COR-L47 (cell line): Measurements from ENCODE around the gene CLDN20.

Experiments used
- DNase-seq: peaks from one replicate; lab custom pipeline; 2025; lab: John Stamatoyannopoulos, UW

CLDN20 gene

DNA sequence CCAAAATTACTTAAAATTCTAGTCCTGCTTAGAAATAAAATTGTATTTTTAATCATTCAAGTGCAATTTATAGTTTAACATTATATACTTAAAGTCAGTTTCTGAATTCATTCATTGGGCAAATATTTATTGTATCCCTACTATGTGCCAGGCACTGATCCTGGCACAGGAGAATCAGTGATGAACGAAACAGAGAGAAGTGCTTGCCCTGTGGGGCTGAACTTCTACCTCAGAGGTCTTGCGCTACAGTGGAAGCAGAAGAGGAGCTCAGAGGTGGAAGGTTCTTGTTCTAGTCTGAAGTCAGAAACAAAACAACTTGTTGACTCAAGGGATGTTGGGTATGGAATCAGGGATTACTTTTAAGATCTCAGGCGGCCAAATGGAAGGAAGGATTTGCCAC is 6.0 kb downstream of the CLDN20 start:
- DNase-seq: no peak

DNA sequence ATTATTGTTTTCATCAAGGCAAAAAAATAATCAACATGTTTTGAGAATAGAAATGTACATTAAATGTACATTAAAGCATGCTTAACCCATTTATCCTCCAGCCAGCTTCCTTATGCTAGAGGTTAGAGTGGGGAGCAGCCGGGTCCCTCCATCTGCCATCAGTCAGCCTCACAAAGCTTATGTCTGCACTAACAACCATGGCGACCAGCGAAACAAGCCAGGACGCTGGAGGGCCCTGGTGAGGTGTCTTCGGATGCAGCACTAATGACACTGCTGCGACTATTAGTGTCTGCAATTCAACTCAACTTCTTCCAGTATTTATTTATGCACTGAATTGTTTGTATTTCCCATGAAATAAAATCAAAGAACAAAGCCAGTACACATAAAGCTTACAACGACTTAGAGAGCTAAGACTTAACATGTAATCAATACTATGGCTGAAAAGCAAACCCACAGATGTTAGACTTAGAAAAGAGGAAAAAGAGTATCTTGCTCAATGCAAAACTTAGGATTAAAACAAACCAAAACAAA is 6.8 kb downstream of the CLDN20 start:
- DNase-seq: no peak

DNA sequence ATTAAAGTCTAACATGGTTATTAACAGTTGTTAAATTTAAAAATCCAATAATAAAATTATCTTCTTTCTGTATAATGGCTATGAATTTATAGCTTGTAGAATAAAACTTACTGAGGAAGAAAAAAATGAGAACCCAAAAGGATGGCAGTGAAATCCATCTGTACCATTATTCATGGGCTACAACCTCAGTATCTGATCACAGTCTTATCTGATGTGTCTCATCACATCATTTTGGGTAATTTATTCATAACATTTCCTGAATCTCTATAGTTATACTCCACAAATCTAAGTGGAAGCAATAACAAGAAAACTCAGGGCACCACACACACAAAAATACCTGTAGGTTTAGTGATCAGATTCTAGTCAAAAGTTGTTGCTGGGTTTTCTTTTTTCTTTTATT is 7.3 kb downstream of the CLDN20 start:
- DNase-seq: no peak

DNA sequence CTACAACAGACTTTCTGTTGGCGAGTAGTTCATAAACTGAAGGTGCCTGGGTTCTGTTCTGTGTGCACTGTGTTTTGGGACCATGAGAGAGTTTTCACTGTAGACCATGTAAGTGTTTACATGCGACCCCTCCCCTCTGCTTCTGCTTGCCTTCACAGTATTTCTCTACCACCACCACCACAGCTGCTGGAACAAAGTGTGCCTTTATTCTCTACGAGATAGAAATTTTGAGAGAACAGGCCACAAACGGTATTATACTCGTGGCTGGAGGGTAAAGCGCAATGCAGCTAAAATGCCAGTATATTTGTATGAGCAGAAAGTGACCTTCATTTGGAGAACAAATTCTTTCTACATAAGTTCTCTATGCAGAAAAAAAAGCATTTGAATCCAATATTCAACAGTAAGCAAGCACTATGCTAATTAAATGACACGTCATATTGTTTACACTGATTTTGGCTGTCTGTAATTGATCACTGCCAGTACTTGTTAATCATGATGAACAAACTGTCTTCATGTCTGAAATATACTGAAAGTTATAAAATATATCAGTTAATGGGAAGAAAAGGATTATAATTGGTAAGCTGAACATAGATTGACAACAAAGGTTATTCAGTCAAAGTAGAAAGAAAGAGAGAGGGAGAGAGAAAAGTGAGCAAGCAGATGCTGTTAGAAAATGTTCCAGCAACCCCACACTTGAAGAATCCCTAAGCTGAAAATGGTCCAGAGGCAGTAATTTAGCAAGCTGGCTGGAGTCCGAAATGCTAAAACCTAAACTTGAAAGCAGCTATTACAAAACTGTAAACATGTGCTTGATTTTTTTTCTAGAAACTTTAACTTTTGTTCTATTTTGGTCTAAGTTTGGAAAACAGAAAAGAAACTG is 8.8 kb downstream of the CLDN20 start:
- no peak for DNase-seq

DNA sequence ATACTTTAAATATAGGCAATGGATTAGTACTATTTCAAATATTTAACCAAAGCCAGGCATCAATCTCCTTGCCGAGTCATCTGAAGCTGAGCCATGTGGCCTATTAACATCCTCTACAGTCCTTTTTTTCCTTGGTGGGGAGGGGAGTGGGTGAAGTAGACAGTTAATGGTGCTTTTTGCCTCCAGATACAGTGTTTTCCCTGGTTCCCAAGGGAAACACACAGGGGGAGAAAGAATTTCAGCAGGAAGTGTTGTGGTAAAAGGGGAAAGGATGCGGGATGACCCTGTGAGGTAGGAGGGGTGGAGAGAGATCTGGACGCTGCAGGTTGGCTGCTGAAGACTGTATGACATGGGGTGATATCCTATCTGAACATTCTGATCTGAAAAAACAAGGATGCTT is 9.6 kb downstream of the CLDN20 start:
- no peak for DNase-seq

DNA sequence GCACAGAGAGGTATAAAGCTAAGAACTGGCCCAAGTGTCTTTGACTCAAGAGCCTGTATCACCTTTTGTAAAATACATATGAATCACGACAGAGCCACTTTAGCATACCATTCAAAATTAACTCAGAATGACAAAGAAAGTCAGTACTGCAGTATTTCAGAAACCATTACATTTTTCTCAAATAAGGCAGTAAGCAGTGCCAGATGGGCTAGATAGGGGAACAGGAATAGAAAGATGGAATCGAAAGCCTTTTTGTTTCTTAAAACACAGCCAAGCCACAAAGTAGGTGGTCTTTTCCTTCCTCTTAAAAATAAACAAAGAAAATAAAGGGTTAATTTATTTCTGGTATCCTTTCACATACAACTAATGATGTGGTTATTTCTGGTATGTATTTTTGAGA is 10.3 kb downstream of the CLDN20 start:
- DNase-seq: no peak

DNA sequence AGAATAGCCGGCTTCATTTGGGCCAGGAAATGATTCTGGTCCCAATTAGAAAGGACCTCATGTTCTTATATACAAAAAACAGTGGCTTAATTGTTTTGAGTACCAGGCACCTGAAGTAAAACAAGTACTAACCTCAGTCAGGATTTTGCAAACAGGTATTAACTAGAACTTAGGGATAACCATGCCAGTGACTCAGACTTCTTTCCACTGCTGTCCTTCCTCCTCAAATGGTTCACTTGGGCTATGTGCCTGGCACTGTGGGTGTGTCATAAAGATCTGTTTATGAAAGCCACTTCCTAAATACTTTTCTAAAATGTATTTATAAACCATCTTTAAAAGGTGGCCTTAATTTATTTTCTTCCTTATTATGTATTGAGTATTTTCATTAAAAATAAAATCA is 10.7 kb downstream of the CLDN20 start:
- DNase-seq: no peak

DNA sequence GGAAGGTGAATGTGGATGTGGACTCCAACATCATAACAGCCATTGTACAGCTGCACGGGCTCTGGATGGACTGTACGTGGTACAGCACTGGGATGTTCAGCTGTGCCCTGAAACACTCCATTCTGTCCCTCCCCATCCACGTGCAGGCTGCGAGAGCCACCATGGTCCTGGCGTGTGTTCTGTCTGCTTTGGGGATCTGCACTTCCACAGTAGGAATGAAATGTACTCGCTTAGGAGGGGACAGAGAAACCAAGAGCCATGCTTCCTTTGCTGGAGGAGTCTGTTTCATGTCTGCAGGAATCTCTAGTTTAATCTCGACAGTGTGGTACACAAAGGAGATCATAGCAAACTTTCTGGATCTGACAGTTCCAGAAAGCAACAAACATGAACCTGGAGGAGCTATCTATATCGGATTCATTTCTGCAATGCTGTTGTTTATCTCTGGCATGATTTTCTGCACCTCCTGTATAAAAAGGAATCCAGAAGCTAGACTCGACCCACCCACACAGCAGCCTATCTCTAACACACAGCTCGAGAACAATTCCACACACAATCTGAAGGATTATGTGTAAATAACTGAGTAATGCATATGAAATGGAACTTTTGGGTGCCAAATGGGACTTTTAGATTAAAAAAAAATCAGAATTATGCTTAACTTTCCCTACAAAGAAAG is 12.1 kb downstream of the CLDN20 start:
- DNase-seq: no peak

DNA sequence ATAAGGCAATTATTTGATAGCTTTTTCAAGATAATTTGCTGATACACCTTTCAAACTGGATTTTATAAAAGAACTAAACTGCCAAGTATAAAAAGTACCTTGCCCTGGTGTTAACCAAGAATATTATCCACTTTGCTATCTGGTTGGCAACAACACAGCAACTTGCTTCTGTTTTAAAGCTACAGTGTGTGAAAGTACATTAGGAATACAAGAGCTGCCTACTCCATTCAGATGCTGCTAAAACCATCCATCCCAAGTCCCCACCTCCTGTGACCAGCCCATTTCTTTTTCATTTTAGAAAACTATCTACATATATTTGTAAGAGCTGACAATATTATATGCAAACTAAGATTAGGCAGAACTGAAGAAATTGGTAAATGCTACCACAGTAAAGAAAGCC is 12.8 kb downstream of the CLDN20 start:
- DNase-seq: no peak

DNA sequence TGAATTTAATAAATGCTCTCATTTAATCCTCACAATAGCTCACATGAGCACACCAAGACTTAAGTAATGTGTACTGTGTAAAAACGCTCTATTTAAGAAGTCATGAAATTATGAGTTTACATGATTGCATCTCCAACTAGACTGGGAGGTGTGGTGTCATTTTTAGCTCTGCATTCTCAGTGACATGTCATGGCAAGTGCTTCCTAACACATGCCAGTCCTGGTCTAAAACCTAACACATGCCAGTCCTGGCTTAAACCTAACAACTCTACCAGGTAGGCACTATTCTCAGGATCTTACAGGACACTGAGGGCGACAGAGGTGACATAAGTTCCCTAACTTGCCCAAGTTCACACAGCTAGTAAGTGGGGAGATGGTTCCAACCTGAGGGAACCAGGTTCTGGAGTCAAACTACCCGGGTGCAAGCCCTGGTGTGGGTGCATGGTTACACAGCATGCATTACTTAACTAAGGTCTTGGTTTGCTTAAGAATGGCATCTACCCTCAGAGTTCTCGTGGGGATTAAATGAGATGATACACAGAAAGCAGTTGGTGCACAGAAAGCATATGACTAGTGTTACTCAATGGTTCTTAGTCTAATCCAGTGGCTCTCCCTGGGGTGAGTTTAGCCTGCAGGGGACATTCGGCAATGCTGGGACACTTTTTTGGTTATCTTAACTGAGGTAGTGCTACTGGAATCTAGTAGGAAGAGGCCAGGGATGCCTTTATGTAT is 14.7 kb downstream of the CLDN20 start:
- DNase-seq: no peak

DNA sequence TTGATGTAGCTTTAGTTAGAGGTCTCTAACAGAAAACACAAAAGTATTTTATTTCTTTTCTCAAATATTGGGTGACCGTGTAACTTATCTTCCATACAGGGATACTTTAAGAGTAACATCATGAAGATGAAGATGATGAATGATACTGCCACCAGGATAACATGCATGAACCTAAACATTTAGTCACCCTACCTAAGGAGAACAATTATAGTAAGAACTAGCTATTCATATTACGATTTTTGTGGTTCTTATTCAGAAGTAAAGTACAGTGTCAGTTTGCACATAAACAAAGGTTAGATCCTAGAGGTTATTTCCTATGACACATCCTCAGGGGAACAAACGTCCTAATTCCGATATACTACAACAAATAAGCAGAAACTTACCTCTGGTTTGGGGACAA is 21.0 kb downstream of the CLDN20 start:
- DNase-seq: no peak

DNA sequence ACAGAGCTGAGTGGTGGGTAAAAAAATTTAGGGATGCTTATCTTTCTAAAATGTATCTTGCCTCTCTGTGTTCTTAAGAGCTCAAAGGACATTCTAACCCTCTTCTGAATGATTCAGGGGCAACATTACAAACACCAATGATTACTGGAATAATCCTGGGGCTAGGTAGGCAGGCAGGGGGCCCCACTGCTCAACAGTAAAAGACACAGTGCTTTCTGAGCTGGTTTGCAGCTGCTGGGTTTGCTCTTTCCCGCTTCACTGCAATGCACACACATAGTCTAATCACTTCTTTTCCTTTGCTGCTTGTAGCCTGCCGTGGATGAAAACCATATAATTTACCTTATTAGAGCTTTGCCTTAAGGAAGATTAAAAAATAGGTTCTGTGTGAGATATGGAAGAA is 23.9 kb downstream of the CLDN20 start:
- DNase-seq: no peak

DNA sequence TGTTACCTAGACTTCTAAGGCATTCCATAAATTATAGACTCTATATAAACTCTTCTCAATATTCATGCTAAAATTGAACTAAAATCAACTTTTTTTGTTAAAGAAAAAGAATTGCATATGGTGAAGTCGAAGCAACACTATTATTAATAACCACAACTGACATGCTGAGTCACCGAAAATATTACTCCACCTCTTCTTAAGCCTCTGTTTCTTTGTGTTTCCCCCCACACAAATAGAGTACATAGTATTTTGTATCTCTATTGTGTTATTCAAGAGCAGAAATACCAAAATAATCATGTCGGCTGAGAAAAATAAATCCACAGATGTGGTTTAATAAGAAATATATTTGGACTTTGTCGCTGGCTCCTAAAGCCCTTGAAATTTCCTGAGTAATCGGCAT is 26.7 kb downstream of the CLDN20 start:
- no peak for DNase-seq

DNA sequence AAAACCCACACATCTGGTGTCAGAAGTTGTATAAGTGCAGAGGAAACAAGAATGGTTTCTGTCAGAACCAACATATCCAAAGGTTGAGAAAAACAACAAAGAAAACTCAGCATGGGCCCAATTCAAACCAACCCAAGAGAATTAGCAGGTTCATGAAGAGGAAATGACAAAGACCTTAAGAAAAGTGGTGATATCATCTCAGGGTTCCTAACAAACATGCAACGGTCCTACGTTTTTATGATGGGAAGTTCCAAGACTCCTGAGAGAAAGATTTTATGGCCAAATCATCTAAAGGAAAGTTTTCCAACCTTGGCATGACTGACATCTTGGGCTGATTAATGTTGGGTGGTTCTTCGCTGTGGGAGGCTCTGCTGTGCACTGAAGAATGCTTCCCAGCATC is 27.5 kb downstream of the CLDN20 start:
- no peak for DNase-seq

DNA sequence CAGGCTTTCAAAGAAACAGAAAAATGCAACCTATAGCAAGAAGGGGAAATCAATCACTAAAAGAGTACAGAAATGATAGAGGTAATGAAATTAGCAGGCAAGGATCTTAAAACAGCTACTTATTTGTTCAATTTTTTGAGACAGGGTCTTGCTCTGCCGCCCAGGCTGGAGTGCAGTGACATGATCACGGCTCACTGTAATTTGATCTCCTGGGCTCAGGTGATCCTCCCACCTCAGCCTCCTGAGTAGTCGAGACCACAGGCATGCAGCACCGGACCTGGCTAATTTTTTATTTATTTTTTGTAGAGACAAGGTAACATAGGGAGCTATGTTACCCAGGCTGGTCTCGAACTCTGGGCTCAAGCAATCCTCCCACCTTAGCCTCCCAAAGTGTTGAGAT is 28.9 kb downstream of the CLDN20 start:
- DNase-seq: no peak

DNA sequence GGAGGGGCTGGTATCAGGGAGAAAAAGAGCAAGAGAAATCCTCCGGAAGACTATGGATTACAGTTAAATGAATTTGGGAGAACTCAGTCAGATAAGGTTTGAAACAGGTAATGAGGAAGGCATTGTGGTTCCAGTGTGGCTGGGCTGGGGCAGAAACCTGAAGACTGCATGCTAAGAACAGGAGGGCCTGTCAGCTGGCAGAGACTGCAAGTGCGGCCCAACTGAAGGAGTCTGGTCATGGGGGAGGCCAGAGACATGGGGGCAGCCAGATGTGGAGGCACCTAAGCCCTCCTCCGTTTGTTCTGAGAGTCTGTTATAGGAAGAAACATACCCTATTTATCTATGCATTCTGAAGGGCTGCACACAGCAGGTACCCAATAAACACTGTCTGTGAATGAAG is 33.9 kb downstream of the CLDN20 start:
- DNase-seq: no peak

DNA sequence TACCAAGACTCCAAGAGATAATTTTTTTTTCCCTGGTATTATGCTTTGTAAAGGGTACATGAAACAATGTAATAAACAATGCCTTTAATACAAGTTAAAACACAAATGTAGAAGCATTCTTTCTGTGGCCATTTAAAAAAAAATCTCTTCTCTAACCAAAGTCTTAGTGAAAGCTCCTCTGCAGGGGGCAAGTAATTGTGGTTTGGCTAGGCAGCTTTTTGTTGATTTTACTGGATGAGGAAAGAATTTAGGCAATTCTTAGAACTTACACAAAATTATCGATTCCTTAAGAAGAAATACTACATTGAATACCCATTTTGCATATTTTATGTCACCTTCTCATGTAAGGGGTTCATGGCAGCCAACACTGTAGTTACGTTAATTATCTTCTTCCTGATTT is 38.1 kb downstream of the CLDN20 start:
- no peak for DNase-seq

DNA sequence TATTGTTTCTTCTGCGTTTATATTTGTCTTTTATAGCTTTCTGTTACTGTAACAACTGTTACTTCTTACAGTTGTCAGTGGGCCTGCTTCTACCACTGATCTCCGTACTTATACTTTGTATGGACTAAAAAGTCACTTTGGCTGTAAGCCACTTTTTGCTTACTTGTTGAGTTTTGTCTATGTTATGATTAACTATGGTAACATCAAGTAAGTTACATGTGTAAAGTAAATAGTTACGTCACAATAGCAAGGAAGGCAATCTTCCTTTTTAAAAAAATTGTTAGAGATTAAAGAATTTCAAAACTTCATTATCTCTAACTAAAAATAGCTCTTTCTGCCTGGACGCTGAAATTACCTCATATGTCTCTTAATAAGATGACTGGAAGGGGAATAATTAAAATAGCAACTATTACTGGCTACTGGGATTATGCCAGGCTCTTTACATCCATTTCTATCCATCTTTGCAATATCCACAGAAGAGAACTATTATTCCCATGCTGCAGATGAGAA is 39.6 kb downstream of the CLDN20 start:
- DNase-seq: no peak

DNA sequence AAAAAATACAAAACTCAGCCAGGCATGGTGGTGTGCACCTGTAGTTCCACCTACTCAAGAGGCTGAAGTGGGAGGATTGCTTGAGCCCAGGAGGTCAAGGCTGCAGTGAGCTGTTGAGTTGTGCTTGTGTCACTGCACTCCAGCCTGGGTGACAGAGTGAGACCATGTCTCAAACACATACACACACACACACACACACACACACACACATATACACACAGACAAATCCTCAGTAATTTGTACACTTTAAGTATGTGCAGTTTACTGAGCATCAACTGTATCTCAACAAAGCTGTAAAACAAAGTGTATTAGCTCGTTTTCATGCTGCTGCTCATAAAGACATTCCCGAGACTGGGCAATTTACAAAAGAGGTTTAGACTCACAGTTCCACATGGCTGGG is 43.1 kb downstream of the CLDN20 start:
- no peak for DNase-seq

DNA sequence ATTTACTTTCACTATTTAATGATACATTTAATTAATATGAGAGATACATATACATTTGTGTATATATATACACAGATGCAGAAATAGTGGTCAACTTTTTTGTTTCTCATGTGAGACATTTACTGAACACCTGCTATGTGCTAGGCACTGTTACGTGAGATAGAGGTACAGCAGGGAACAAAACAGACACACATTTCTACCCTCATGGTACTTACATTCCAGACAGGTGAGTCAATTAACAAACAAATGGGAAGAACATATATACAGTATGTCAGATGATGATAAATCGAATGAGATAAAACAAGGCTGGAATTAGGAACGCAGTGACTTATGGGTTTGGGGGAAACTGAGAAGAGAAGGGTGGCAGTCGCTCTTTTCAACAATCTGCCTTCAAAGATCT is 45.3 kb downstream of the CLDN20 start:
- no peak for DNase-seq

DNA sequence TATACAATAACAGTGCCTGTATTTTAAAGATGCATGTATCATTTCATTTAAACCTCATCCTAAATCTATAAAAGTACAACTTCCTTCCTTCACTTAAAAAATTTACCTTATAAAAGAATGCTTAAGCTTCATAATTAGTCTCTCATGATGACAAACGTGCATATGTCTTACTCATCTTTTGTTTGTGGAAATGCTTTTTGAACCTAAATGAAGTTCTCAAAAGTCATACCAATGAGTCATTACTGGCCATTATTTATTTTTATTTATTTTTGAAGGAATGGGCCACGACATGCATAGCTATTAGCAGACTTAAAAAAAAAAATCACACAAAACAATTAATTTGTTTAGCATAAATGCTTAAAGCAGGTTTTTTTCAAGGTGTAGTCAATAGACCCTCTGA is 46.8 kb downstream of the CLDN20 start:
- DNase-seq: no peak

DNA sequence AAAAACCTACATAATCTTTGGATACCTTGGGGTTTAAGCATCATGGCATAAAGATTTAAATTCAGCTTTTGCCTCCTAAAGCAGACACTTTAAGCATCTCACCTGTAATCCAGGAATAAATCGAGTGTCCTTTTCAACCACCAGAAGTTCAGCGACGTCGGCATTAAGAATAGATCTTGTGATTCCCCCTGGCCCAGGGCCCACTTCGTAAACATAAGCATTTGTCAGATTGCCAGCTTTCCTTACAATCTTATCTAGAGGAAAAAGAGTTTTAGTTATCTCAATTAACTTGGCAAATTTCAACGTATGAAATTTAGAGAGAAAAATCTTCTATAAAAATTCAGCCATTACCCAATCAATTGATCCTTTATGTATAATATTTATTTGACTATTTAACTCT is 47.3 kb downstream of the CLDN20 start:
- peak; percentile 21 for DNase-seq

DNA sequence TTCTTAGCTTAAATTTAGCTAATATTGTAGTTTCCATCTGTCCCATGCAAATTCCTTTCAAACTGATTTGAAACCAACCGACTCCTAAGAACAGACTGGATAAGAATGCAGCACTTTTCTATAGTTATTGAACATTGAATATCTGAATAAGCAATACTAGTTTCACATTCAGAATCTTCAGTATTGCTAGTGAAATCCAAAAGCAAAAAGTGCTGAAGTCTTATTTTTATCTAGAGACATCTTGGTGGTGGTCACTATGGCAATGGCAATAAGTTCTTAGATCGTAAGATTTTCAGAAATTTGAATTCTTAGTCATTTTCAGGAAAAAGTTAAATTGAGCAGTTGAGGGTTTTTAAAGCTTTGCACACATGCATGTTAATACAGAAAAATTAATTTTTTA is 47.8 kb downstream of the CLDN20 start:
- no peak for DNase-seq
